Left renal pelvis (tissue), 4 donors: ENCODE data around the gene WWOX. TPM values are rescaled to one million over a fixed set of nuclear protein-coding genes. Genes with fewer than 3 reads are reported as not detected.

Experiments used
- DNase-seq, 4 donors: peaks; one replicate each; pipeline ENCODE4 v3.0.0-alpha.2; 2013; ENCODE audit warnings: low read depth in 4 of 4, low spot score in 3 of 4
- polyA plus RNA-seq, 4 donors: library from polyadenylated mRNA; unstranded; fragments of 120-200 nt; gene quantifications; one replicate each; pipeline ENCODE4 v1.2.1, GENCODE V29; 2013; ENCODE audit not compliant: insufficient read length in 4 of 4

Gene WWOX
- polyA plus RNA-seq, 4 donors, result 19.6 to 43.2 (median 39.7) TPM

DNA sequence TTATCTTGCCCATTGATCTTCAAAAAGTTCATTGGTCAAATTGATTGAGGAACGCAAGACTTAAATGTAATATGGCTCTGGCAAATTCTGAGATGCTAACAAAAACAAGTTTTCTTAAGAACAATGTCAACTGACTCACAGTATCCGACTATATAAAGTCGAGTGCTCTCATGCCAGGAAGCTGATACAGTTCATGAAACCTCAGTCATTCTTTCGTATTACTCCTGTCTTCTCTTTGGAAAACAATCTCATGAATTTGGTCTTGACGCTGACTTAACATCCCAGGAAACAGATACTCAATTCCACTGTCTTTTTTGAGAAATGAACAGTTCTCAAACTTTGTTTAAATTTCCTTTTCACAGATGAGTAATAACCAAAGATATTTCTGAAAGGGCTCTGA lies 796.2 kb downstream of the WWOX start:
- DNase-seq, result no peak

DNA sequence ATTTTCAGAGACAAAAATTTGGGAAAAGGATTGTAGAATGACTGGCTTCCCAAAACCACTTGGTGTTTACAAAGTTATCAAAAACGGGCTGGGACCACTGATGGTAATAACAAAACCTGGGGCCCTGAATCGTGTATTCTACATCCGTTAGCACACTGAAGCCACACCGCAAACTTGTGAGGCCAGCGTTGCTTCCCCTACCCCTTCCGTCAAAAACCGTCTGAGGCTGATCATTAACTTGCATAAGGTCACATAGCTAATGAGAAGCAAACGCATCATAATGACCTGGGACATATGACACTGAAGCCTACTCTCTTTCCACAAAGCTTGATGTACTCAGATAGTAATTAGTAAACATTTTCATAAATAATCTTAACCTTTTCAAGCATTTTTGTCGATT lies 796.8 kb downstream of the WWOX start:
- DNase-seq, result no peak

DNA sequence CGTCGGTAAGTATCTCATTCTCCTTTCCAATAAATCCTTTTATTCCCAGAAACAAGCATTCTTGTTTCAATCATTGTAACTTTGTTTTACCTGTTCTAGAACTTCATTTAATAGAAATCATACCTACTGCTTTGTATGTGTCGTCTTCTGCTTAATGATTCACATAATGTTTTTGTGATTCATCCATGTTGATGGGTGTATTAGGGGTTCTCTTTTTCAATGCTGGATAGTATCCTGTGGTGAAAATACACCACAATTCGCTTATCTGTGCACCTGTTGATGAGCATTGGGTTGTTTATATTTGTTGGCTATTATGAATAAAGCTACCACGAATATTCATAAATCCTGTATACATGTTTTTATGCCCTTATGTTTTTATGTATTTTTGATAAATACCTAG lies 797.8 kb downstream of the WWOX start:
- no peak for DNase-seq

GRCh38 chr16:78900044-78900811 lies 800.8 kb downstream of the WWOX start:
- DNase-seq, result no peak

DNA sequence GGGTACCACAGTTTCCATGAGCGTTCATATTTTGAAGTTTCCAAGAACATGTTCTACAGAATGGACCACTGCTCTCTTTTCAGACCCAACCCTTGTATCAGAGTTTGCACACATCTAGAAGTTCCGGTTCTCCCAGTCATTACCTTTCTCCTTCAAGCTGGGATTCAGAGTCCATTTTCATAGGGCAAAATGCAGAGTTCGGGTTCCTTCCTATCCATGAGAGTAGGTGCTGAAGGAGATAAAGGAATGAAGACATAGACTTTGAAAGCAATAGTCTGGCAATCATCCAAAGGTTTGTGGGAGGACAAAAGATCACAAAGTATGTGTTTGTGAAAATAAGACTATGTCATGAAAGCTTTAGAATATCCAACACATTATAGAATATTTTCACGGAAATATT lies 801.5 kb downstream of the WWOX start:
- no peak for DNase-seq

DNA sequence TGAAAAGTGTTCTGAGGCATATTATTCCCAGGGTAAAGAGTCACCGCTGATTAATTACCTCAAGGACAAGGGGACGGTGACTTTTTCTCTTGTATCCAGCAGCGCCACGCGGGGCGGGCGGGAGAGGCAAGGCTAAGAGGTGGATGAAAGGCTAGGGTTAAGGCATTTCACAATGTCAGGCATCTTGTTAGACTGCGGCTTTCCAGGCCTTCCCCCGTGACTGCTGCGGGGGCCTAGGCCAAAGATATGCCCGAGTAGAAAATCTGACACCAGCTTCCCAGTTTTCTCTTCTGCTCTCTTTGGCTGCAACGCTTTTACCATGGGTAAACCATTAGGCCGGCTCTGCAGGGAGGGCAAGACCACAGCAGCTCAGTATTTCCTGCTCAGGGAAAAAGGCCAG lies 802.9 kb downstream of the WWOX start:
- no peak for DNase-seq

DNA sequence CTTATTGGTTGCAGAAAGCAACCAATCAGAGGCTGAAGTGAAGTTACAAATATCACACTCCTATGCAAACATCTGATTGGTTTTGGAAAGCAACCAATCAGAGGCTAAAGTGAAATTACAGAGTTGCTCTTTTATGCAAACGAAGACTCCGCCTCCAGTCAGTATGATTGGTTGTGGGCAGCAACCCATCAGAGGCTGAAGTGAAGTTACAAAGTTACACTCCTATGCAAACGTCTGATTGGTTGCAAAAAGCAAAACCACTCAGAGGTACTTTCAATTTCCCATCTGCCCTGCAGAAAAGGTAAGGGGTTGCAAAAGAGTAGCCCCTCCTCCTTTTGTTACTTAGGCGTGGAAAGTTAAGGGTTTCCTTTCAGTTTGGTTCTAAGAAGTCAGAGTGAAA lies 803.8 kb downstream of the WWOX start:
- no peak for DNase-seq

DNA sequence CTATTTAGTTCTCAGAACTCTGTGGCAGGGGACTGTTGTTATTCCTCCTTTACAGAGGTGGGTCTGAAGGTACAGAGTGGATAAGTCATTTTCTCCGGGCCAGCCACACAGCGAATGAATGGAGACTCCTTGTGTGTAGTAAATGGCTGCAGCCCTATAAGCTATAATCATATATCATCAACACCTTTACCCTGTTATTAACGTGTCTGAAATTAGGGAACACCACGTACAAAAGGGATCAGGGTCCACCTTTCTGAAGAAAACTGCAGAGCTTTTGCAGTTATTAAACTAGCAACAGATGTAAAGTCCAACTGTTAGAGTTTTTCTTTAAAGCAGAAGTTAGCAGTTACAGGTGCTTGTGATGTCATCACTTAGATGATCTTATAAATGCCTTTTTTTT lies 804.4 kb downstream of the WWOX start:
- DNase-seq, result no peak

DNA sequence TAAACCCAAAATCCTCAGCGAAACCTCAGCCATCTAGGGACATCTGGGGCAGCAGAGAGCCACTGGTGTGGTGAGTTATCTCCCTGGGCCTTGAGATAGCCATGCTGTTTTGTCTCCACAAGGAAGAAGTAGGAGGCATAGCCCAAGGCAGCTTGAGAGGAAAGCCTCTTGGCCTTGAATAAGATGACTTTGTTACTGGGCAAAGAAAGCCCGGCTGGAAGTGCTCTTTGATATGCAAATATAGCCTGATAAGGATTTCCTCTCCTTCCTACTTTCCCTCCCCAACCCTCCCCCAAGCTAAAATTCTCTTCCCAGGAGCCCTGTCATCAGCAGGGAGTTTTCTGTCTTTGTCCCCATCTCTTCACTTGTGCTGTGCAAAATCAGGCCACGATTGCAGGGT lies 806.7 kb downstream of the WWOX start:
- DNase-seq, result no peak

GRCh38 chr16:78909226-78909625 lies 809.8 kb downstream of the WWOX start:
- DNase-seq, result peak in 1 of 4 donors; percentile 24

- DNase-seq, result no peak
Observed at GRCh38 chr16:78915811-78916345, 816.4 kb downstream of the WWOX start.

DNA sequence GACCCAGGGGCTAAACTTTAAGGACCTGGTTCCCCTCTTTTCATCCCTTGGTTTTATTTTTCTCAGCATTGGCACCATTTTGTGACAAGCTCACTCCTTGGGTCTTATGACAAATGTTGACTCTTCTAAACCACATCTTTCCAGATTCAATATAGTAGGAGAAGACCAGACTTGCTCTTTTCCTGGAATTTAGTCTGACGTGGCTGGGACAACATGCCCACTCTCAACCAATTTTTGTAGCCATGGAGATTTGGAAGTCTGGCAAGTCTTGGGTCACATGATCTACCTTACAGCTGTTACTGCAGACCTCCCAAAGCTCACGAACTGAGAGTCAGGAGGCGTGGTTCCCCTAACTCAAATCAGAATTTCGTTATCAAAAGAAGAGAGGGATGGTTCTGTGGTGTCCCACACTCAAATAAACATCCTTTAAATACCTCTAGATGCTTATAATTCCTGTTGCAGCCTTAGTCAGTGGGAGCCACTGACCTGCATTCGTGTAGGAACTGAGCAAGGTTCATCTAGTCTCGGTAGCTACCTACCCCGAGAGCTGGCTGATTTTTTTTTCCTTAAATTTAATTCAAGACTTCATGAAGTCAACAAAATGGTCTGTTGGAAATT lies 817.6 kb downstream of the WWOX start:
- no peak for DNase-seq

- no peak for DNase-seq
Observed at GRCh38 chr16:78918805-78919305, 819.4 kb downstream of the WWOX start.

GRCh38 chr16:78919852-78920251 lies 820.4 kb downstream of the WWOX start:
- DNase-seq, result no peak

GRCh38 chr16:78920621-78921020 lies 821.2 kb downstream of the WWOX start:
- no peak for DNase-seq

GRCh38 chr16:78925083-78925767 lies 825.8 kb downstream of the WWOX start:
- DNase-seq, result no peak

- DNase-seq, result no peak
Observed at GRCh38 chr16:78926723-78927210, 827.3 kb downstream of the WWOX start.

GRCh38 chr16:78927766-78928165 lies 828.3 kb downstream of the WWOX start:
- DNase-seq, result no peak

- DNase-seq, result no peak
Observed at GRCh38 chr16:78929841-78930240, 830.4 kb downstream of the WWOX start.

- no peak for DNase-seq
Observed at GRCh38 chr16:78930561-78930960, 831.1 kb downstream of the WWOX start.

DNA sequence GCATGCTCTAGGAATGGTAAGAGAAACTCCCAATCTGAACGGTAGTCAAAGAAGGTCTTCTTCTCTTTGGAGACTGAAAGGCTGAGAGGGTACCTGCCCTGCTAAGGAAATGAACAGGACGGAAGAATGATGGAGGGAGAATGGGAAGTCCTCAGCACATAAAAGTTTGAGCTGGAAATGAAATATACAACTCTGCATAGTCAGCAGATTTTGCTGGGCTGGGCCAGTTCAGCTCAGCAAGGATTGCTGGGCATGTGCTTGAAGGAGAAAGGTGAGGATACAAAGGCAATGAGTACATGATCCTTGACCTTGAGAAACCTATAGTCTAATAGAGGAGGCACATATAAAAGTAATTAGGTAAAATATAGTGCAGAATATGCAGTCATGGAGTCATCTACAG lies 831.8 kb downstream of the WWOX start:
- no peak for DNase-seq
